HFF-Myc (cell line): ENCODE results near the gene PEX5L.

ENCODE experiments used
- DNase-seq: peaks from one replicate; pipeline ENCODE4 v3.0.0-alpha.2; 2011; ENCODE audit warnings: low read depth; ENCODE audit errors: extremely low read depth
- H3K4me3 ChIP-seq: replicated peaks from 2 replicates; pipeline ENCODE4 v1.5.1; 2011; ENCODE audit warnings: low read depth, mild to moderate bottlenecking, control low read depth, low read length
- CTCF ChIP-seq: IDR thresholded peaks from 2 replicates; pipeline ENCODE4 v1.5.1; 2012; ENCODE audit warnings: mild to moderate bottlenecking, low read depth, low read length, control low read depth; ENCODE audit errors: missing control alignments

PEX5L gene

GRCh38 chr3:179881791-179882190 lies 154.9 kb downstream of the PEX5L start:
- no peak for TF ChIP-seq CTCF
- no peak overlapping the region for H3K4me3 ChIP-seq
- no peak for DNase-seq

GRCh38 chr3:179880868-179881267 lies 155.9 kb downstream of the PEX5L start:
- DNase-seq, result no peak
- no peak for TF ChIP-seq CTCF
- no peak overlapping the region for H3K4me3 ChIP-seq

GRCh38 chr3:179876440-179876839 lies 160.3 kb downstream of the PEX5L start:
- no peak overlapping the region for H3K4me3 ChIP-seq
- TF ChIP-seq CTCF, result no peak
- no peak for DNase-seq

GRCh38 chr3:179872842-179873241 lies 163.9 kb downstream of the PEX5L start:
- no peak overlapping the region for H3K4me3 ChIP-seq
- DNase-seq, result no peak
- peak; percentile 11 for TF ChIP-seq CTCF

- no peak for DNase-seq
- no peak overlapping the region for H3K4me3 ChIP-seq
- no peak for TF ChIP-seq CTCF
Observed at GRCh38 chr3:179871782-179872181, 165.0 kb downstream of the PEX5L start.

GRCh38 chr3:179868715-179869114 lies 168.0 kb downstream of the PEX5L start:
- no peak for TF ChIP-seq CTCF
- DNase-seq, result no peak
- no peak overlapping the region for H3K4me3 ChIP-seq

- H3K4me3 ChIP-seq, result no peak overlapping the region
- no peak for TF ChIP-seq CTCF
- DNase-seq, result no peak
Observed at GRCh38 chr3:179867961-179868360, 168.8 kb downstream of the PEX5L start.
